Cortex of kidney (tissue), 1 donor: ENCODE measurements around the gene GPR176.

Experiments
- DNase-seq: peaks from one replicate; lab custom pipeline; 2025; lab: John Stamatoyannopoulos, UW

Gene GPR176

GRCh38 chr15:39919748-39920509 lies at the start of gene GPR176:
Gene GPR176, minus strand, starts transcription at chr15:39920266. Its CDS starts 240 bp downstream, at chr15:39920026.
- no peak for DNase-seq

- no peak for DNase-seq
These were observed 48.9 kb upstream of the GPR176 start for GRCh38 chr15:39969002-39969394.

- DNase-seq: no peak
These were observed 48.4 kb upstream of the GPR176 start for GRCh38 chr15:39968273-39969001.

- no peak for DNase-seq
These were observed 46.5 kb upstream of the GPR176 start for GRCh38 chr15:39966521-39966920.

GRCh38 chr15:39963786-39964185 lies 43.7 kb upstream of the GPR176 start:
- no peak for DNase-seq

- DNase-seq: no peak
These were observed 41.0 kb upstream of the GPR176 start for GRCh38 chr15:39961051-39961450.

GRCh38 chr15:39960411-39960810 lies 40.3 kb upstream of the GPR176 start:
- DNase-seq: no peak

- no peak for DNase-seq
These were observed 39.3 kb upstream of the GPR176 start for GRCh38 chr15:39959411-39959810.

- DNase-seq: no peak
These were observed 37.4 kb upstream of the GPR176 start for GRCh38 chr15:39957481-39957880.

GRCh38 chr15:39953521-39953920 lies 33.5 kb upstream of the GPR176 start:
- DNase-seq: no peak

GRCh38 chr15:39951561-39951960 lies 31.5 kb upstream of the GPR176 start:
- DNase-seq: no peak

GRCh38 chr15:39948817-39949216 lies 28.8 kb upstream of the GPR176 start:
- no peak for DNase-seq

- DNase-seq: no peak
These were observed 27.5 kb upstream of the GPR176 start for GRCh38 chr15:39947401-39948197.

- no peak for DNase-seq
These were observed 26.8 kb upstream of the GPR176 start for GRCh38 chr15:39946862-39947261.

GRCh38 chr15:39944726-39945125 lies 24.7 kb upstream of the GPR176 start:
- no peak for DNase-seq

GRCh38 chr15:39942753-39943150 lies 22.7 kb upstream of the GPR176 start:
- DNase-seq: no peak

- DNase-seq: no peak
These were observed 22.2 kb upstream of the GPR176 start for GRCh38 chr15:39942101-39942752.

GRCh38 chr15:39939487-39940452 lies 19.7 kb upstream of the GPR176 start:
- DNase-seq: no peak

- DNase-seq: no peak
These were observed 17.6 kb upstream of the GPR176 start for GRCh38 chr15:39937696-39938095.

- DNase-seq: no peak
These were observed 16.6 kb upstream of the GPR176 start for GRCh38 chr15:39936681-39937080.

GRCh38 chr15:39936187-39936586 lies 16.1 kb upstream of the GPR176 start:
- no peak for DNase-seq
